Activated gamma-delta T cell treated with anti-CD3 and anti-CD28 coated beads, Interleukin-2, amount 50 U/mL, for 16 hours (primary cell): Measurements from ENCODE around the gene FLCN.
"Not testable (repeated sequence)": the region's sequence is repeated elsewhere in the genome, so short reads cannot be mapped to it uniquely, and the experiment has no call there.

Experiments used
- DNase-seq: peaks from one replicate; pipeline ENCODE4 v3.0.0-alpha.2; 2020; ENCODE audit warnings: low read depth

The FLCN gene

DNA sequence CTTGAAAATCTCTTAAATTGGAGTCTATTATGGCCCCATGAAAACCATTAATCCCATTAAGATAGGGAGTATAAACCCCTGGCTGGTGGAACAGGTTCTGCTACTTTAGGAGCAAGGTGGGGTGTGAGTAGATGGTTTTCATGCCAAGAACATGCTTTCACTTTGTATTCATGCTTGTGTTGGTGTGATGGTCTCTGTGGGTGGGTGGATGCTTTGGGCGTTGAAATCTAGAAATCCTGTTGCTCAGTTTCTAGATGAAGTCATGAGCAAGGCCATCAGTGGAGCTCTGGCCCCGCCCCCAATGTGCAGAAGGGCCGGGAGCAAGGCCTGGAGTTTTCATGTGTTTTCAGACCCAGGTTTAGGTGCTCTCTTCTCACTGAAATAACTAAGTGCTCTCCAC, 50.9 kb downstream of the FLCN start:
- no peak for DNase-seq

DNA sequence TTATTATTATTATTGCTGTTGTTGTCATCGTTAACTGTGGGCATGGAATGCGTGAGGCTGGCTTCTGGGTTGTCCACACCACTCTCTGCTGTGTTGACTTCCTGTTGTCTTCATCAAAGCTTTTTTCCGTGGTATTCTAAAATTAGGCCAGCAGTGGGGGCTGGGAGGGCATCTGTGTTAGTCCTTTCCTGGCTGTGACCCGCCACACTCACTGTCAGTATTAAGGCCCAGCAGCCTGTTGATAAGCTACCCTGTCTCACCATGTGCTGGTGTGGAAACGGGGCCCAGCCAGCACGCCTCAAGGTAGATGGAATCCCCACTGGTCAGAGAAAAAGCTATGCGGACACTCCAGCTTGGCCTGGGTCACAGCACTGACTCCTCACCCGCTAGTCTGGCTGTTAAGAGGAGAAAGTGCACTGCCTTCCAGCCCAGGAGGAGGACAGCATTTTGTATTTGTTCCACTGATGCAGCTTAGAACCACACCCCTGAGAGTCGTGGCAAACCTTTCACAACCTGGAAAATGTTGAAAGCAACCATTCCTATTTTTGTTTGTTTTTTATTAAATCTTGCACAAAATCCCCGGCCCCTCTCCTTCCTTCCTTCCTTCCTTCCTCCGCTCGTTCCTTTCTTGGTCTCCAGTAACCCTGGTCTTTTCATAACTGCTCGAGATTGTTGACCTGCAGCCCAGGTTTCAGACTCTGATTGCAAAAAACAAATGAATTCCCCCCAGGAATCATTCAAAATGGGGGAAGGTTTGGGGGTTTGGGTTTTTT, 51.8 kb downstream of the FLCN start:
- DNase-seq, result not testable (repeated sequence)

DNA sequence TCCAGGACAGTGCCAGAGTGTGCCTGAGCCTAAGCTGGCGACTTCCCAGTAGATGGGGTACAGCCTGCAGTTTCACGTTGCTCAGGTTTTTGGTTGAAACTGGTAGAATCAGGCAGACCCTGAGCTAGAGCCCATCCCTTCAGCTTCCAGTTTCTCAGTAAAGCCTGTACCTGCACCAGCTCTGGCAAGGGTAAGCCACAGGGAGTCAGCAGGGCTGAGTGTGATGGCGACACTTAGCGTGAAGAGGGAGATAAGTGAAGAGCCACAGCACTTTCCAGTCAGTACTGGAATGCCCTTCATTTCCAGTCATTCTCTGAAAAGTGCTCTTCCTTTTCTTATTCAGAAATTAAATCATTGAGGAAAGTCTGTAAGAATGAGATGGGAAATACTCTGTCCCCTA, 53.2 kb downstream of the FLCN start:
- no peak for DNase-seq

DNA sequence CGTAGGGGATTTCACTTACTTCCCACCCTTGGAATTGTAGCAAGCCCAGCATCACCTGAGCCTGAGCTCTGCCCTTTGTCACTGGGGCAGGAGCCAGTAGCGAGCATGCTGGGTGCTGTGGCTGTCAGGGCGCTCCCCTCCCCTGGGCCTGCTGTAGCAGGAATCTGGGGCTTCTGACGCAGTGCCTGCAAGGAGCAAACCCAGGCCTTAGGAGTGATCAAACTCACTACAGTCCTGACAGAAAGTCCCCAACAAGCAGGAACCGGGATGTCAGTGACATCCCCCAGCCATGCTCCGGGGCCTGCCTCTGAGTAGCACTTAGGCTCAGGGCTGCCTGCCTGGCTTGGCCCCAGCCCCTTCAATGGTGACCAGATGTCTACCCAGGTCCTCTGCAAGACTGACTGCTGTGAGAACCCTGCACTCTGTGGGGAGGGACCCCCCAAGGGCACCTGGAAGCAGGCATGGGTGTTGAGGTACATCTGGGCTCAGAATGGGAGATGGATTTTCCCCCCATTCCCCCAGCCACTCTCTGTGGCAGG, 54.3 kb downstream of the FLCN start:
- no peak for DNase-seq

DNA sequence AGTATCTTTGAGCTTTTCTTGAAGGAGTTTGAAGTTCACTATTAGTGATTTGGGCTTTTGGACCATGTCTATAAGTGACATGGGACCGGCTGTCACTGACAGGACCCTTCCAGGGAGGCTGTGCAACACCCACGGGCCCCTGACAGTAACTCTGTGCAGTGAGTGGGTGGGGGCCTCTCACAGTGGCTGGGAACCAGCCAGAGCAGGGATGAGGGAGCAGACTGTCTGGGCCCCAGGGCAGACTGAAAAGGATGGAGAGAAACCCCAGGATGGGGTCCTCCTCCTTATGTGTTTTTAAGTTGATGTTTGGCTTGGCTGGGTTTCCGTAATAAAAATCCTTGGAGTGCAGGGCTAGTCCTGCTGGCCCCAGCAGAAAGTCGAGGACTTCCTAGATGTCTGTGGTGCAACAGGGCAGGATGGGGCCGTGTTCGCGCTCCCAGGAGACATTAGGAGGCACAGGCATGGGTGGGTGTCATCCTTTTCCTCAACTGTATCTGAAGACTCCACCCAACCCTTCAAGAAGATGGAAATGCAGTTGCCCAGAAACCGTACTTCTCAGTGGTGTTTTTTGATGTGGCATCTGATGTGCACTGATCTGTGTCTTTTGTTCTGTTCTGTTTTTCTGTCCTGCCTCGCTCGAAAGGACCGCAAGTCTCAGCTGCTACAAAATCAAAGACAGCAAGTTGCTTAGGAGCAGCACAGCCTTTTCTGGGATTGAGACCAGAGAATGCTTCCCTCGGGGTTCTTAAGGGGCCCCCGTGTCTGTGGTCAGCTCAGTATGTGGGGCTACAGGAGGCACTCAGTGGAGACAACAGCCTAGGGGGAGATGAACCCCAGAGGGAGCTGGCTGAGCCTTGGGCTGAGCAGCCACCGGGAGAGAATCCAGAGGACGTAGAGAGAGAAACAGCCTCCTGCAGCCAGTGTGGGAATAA, 55.0 kb downstream of the FLCN start:
- DNase-seq, result no peak

DNA sequence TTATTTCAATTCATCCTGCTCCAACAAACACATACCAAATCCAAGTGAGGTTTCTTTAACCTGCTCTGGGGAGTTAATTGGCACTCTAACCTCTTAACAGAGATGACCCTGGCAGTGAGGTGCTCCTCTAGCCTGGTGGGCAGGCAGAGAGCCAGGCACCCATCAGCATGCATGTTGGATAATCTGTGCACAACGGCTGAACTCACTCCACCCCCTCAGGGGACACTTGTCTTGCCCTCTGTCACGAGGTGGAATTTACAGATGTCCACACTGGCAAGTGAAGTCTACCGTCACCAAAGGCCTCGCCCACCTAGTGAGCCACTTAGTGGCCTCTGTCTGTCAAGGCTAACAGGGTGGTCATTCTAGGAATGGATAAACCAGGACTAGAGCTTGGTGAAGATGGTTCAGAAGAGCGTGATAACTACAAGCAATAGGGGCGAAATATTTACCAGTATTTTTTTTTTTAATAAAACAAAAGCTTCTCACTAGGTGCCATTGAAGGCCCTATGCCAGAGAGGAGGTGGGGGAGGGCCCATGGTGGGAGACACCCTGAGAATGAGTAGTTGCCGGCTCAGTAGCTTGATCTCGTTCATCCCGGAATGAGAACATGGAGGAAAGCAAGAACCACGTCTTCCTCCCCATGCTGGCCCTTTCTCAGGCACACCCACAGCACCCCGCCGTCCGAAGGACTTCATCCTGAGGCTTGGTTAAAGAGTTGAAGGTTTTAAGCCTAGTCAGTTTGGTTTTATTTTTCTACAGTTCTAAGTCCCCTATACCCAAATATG, 56.0 kb downstream of the FLCN start:
- no peak for DNase-seq

DNA sequence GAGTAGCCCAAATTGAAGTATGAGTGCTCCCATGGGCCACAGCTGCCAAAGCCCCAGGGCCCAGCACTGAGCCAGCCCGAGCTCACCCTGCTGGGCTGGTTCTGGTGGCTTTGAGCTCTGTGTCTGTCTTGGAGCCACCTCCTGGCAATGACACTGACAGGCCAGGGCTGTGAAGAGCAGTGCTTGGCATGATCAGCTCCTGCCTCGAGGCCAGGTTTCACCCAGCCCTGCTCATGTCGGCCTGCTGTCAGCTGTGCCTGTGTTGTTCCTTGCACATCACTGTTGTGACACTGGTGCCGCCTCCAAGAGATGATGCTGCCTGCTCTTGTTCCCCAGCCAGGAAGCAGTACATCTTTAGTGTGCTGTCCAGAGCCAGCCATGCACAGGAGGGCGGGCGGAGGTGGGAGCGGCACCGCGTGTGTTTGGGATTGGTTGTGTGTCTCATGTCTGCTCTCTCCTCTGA, 56.8 kb downstream of the FLCN start:
- DNase-seq, result no peak

DNA sequence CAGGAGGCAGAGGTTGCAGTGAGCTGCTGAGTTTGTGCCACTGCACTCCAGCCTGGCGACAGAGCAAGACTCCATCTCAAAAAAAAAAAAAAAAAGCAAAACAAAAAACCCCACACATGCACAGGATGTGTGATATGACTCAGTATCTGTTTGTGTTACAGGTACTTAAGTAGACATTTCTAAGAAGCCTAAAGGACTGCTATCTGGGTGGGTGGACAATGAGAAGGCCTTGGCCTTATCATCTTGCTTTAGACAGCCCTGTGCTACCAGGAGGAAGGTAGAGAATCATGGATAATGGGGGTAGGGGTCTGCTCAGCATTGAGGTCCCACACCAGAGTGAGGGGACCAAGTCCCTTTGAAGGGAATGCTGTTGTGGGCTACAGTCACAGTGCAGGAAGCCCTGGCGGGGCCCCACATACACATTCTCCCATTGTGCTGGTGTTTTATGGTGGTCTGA, 57.6 kb downstream of the FLCN start:
- DNase-seq, result no peak

DNA sequence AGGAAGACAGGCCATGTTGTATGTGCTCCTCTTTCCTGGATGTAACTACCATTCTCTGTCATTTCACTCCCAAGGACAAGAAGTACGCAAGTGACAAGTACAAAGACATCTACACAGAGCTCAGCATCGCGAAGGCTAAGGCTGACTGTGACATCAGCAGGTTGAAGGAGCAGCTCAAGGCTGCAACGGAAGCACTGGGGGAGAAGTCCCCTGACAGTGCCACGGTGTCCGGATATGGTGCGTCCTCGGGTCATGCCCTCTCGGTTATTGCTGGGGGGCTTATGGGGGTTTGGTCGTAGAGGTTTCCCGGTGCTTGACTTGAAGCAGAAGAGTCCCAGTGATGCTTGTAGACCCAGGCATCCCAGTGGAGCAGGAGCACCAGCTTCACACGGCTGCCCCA, 59.8 kb downstream of the FLCN start:
- DNase-seq, result no peak

DNA sequence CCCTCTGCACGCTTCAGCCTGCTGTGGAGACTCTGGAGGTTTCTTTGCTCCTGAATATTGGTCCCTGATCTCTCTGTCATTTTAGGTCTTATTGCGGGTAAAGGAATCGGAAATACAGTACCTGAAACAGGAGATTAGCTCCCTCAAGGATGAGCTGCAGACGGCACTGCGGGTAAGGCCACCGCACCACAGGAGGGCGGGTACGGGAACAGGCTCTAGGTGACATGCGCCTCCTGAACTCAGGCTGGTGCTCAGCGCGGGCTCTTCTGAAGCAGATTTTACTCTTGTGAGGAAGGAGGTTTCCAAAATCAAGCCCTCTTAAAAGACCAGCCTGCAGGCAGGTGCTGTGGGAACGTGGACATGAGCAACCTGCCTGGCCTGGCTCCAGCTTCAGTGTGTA, 60.6 kb downstream of the FLCN start:
- DNase-seq, result no peak

DNA sequence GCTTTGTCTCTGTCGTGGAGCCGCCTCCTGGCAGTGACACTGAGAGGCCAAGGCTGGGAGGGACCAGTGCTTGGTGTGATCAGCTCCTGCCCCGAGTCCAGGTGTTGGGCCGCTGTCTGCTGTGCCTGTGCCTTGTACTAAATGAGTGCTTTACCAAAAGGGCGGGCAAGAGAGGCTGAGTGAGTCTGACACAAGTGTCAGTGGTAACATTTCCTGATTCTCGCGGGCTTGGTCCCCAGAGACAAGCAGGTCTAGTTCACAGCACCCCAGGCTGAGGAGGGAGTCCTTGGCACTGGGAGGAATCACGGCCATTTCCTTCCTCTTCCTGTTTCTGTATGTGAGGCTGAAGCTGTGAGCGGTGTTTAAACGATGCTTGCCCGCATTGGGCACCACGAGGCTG, 61.1 kb downstream of the FLCN start:
- DNase-seq, result no peak

DNA sequence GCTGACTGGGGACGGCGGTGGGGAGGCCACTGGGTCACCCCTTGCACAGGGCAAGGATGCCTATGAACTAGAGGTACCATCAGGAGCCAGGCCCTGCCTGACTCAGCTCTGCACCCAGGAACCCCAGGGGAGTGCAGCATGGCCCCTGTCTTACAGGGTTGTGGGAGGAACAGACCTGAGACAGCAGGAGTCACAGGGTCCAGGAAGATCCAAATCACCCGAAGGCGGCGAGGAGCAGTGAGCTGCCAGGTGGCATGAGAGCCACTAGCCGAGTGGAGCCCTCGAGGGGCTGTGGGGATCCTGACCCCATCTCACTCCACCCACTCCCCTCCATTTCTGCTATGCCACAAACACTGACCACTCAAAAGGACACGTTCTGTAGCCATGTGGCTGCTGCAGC, 61.6 kb downstream of the FLCN start:
- no peak for DNase-seq

DNA sequence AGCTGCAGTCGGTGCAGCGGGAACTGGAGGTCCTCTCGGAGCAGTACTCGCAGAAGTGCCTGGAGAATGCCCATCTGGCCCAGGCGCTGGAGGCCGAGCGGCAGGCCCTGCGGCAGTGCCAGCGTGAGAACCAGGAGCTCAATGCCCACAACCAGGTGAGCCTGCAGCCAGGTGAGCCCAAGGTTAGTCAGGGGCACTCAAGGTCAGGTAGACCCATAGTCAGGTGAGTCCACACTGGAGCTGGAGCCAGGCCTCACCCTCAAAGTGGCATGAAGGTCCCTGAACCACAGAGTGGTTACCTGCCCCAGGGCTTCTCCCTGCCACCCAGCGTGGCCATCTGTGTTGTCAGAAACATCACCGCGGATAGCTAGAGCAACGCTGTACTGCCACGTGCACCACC, 63.0 kb downstream of the FLCN start:
- DNase-seq, result no peak

DNA sequence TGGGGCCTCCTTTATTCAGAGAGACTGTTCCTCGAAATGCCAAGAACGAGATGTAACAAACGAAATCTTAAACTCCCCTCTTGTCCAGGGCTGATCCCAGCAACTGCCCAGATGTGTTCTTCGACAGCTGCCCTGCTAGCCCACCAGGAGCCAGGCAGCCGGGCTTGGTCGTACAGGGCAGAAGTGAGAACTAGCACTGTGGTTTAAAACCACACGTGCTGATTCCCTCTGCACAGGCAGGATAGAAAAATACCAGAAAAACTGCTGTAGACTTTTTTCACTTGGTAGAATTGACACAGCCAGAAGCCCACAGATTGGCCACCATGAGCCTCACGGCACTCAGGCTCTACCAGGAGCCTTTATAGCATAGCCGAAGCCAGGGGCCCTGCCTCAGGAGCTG, 64.0 kb downstream of the FLCN start:
- no peak for DNase-seq

DNA sequence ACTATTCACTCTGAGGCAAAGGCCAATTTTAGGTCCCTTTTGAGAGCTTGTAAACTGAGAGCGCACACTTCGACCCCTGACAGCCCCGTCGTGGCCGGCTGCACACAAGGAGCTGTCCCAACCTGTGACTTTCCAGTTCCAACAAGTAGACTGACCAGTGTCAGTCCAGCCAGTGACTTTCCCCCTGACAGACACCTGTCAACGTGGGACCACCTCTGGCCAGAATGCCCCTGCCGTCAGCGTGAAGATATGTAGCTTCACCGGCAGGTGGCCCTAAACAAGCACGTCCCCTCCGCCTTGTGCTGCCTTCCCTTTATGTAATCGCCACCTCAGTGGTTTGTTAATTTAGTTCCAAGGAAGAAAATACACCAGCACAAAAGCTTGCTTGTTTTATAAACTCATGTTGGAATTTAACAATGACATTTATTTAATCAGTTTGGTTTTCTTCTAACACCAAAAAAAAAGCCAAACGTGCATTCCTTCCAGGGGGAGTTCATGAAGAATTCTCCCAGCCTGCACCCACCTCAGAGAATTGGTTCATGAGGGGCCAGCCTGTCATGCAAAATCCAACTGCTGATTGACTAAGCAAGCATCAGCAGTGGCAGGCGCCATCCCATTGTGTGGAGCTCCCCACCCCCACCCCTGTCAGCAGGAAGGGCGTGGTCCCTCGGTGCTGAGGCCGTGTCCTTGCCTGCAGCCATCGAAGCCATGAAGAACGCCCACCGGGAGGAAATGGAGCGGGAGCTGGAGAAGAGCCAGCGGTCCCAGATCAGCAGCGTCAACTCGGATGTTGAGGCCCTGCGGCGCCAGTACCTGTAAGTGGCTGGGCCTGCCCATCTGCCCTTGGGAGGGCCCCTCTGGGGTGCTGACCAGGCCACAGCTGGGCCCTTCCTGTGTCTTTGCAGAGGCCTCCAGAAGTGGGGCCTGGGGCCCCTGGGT, 64.7 kb downstream of the FLCN start:
- DNase-seq, result no peak

DNA sequence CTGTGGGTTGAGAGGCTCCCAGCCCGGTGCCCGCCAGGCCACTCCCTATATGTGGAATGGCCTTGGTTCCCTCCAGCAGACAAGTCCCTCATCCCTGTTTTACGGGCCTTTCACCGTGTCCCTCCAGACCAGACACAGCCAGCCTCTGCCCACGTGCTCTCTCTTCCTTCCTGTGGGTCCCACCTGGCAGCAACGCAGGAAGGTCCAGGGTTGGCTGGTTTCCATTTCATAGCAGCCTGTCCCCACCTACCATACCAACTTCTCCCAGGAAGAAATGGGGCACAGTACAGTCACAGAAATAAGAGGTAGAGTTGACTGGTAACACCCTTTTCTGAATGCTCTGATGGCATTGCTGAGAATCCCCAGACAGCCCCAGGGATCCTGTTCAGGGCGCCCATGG, 65.8 kb downstream of the FLCN start:
- DNase-seq, result no peak

DNA sequence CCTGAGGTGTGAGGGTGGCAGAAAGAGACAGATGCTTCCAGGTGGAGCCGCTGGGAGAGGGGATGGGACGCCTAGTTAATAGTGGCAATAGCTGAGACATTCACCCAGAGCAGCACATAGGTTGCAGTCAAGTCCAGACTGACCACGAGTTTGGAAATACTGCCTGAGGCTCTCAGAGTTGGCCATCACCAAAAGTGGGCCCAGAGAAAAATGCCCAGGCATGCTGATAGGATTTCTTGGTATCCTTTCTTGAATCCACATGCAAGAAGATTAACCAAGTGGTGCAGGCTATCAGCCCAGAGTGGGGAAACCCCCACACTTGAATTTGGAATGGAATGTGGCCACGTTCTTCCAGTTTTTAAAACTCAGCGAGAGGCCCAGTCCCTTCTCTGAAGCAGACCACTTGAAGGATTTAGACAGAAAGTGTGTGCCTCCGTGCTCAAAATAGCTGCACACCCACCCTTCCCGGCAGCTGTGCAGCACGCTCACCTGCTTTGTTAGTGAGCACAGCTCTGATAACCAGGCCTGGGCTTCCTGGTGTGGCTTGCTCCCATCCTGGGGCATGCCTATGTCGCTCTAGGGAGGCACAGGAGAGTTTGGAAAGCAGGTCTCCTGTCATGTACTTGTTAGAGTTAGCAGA, 66.5 kb downstream of the FLCN start:
- DNase-seq, result no peak

DNA sequence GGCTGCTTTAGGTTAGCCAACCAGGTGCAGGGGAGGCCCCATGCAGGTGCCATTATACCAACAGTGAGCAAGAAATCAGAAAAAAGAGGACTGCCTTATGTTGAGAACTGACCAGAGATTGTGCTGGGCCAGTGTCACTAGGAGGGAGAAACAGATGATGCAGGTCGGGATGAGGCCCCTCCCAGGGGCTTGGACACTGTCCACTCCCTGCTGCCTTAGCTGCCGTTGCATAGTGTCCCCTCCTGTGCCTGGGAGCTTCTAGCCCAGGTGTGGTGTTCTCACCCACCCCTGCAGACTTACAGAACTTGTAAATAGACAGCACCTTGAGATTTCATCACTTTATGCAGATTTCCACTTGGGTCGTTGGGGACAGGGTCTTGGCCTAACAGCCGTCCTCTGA, 67.6 kb downstream of the FLCN start:
- no peak for DNase-seq

DNA sequence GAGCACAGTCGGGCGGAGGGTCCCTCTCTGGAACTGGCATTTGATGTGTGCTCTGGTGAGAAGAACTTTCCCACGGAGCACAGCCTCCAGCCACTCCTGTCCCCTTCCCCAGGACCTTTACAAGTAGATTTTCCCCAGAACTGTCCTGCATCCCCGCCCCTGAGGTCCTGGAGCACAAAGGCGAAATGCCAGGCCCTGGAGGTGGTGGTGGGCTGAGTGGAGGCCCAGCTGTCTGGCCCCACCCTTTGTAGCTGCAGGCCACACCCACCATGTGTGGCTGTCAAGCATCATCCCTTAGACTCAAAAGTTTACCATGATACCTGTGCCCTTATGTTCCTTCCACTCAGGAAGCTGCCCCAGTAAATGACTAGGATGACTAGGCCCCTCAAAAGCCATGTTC, 68.6 kb downstream of the FLCN start:
- no peak for DNase-seq

DNA sequence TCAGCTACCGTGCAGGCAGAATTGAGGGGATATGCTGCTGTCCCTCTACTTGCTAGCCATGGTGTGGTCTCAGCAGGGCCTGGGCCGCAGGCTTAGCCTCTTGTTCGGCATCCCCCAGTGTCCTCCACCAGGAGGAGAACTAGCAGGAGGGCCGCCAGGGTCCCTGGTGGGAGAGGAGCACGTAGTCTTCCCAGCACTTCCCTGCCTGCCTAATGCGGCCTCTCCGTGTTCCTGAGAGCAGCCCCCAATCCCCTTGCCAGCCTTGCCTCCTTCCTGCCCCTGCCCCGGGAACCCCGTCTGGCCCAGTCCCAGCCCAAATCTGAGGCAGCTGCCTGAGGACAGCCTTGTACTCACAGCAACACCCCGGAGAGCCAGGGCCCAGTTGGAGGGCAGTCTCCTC, 69.0 kb downstream of the FLCN start:
- DNase-seq, result no peak

DNA sequence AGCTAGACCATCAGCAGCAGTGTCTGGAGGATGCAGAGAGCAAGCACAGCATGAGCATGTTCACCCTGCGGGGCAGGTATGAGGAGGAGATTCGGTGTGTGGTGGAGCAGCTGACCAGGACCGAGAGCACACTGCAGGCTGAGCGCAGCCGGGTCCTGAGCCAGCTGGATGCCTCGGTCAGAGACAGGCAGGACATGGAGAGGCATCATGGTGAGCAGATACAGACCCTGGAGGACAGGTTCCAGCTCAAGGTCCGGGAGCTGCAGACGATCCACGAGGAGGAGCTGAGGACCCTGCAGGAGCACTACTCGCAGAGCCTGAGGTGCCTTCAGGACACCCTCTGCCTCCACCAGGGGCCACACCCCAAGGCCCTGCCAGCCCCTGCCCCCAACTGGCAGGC, 69.6 kb downstream of the FLCN start:
- no peak for DNase-seq
